ENCODE measurements around the gene MAP1LC3B.

DNA sequence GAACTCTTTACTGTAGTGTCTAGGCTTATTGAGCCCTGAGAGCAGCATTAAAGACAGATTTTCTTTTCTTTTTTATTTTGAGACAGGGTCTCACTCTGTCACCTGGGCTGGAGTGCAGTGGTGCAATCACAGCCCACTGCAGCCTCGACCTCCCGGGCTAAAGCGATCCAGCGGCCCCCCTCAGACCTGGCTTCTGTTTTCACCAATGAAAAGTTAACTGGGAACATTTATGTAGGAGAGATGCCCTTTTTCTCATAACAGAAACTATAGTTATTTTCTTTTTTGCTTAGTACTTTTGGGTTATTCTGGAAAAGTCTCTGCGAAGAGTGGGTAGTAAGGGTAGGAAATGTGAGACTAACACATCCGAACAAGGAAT lies 1.5 kb downstream of the MAP1LC3B start:
- TF ChIP-seq EZH2 (IDR thresholded peaks at IDR 0.05; ENCODE audit: low read depth), result no peak
- TF ChIP-seq, protein P1, sequence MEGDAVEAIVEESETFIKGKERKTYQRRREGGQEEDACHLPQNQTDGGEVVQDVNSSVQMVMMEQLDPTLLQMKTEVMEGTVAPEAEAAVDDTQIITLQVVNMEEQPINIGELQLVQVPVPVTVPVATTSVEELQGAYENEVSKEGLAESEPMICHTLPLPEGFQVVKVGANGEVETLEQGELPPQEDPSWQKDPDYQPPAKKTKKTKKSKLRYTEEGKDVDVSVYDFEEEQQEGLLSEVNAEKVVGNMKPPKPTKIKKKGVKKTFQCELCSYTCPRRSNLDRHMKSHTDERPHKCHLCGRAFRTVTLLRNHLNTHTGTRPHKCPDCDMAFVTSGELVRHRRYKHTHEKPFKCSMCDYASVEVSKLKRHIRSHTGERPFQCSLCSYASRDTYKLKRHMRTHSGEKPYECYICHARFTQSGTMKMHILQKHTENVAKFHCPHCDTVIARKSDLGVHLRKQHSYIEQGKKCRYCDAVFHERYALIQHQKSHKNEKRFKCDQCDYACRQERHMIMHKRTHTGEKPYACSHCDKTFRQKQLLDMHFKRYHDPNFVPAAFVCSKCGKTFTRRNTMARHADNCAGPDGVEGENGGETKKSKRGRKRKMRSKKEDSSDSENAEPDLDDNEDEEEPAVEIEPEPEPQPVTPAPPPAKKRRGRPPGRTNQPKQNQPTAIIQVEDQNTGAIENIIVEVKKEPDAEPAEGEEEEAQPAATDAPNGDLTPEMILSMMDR (conservative IDR thresholded peaks at IDR 0.05), result no peak
